HEK293T (cell line): ENCODE data around the gene KCNC1.

Experiments used
- ARNT ChIP-seq: fragments of 450-650 bp; IDR thresholded peaks from 2 replicates; pipeline ENCODE4 v1.6.1; 2017; ENCODE audit warnings: mild to moderate bottlenecking
- BHLHE40 ChIP-seq: fragments of 450-650 bp; IDR thresholded peaks from 2 replicates; pipeline ENCODE4 v1.6.1; 2016; ENCODE audit warnings: mild to moderate bottlenecking, moderate library complexity, borderline replicate concordance
- CTBP1 ChIP-seq: fragments of 450-650 bp; IDR thresholded peaks from 2 replicates; pipeline ENCODE4 v1.6.1; 2016; ENCODE audit warnings: borderline replicate concordance
- FOXK2 ChIP-seq: fragments of 450-650 bp; IDR thresholded peaks from 2 replicates; pipeline ENCODE4 v1.6.1; 2016; ENCODE audit warnings: mild to moderate bottlenecking
- FOXM1 ChIP-seq: fragments of 450-650 bp; IDR thresholded peaks from 2 replicates; pipeline ENCODE4 v1.6.1; 2017; ENCODE audit warnings: mild to moderate bottlenecking, borderline replicate concordance
- LEF1 ChIP-seq: fragments of 450-650 bp; IDR thresholded peaks from 2 replicates; pipeline ENCODE4 v1.6.1; 2017; ENCODE audit warnings: mild to moderate bottlenecking, borderline replicate concordance
- NFRKB ChIP-seq: fragments of 450-650 bp; IDR thresholded peaks from 2 replicates; pipeline ENCODE4 v1.6.1; 2016; ENCODE audit warnings: mild to moderate bottlenecking, moderate library complexity
- SP1 ChIP-seq: fragments of 450-650 bp; IDR thresholded peaks from 2 replicates; pipeline ENCODE4 v1.6.1; 2017
- SUZ12 ChIP-seq: fragments of 450-650 bp; IDR thresholded peaks from 2 replicates; pipeline ENCODE4 v1.6.1; 2016; ENCODE audit warnings: mild to moderate bottlenecking
- TARDBP ChIP-seq: fragments of 450-650 bp; IDR thresholded peaks from 2 replicates; pipeline ENCODE4 v1.6.1; 2016
- TF ChIP-seq, protein P1 (sequence below): fragments of 450-650 bp; IDR thresholded peaks from 2 replicates; pipeline ENCODE4 v1.6.1; 2016

GRCh38 chr11:17718015-17718414 lies 16.6 kb upstream of the KCNC1 start:
- TF ChIP-seq BHLHE40 = no peak
- TF ChIP-seq CTBP1 = no peak
- no peak for TF ChIP-seq SUZ12
- TF ChIP-seq ARNT = no peak
- TF ChIP-seq LEF1 = no peak
- no peak for TF ChIP-seq SP1
- no peak for TF ChIP-seq FOXM1
- no peak for TF ChIP-seq TARDBP
- TF ChIP-seq, protein P1, sequence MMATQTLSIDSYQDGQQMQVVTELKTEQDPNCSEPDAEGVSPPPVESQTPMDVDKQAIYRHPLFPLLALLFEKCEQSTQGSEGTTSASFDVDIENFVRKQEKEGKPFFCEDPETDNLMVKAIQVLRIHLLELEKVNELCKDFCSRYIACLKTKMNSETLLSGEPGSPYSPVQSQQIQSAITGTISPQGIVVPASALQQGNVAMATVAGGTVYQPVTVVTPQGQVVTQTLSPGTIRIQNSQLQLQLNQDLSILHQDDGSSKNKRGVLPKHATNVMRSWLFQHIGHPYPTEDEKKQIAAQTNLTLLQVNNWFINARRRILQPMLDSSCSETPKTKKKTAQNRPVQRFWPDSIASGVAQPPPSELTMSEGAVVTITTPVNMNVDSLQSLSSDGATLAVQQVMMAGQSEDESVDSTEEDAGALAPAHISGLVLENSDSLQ = no peak
- TF ChIP-seq FOXK2 = no peak
- no peak for TF ChIP-seq NFRKB
